Activated CD8-positive, alpha-beta memory T cell treated with anti-CD3 and anti-CD28 coated beads, Interleukin-2, amount 50 U/mL, for 4 hours (primary cell): ENCODE results near the gene SMURF1.

Experiments
- DNase-seq: peaks from one replicate; pipeline ENCODE4 v3.0.0-alpha.2; 2020

SMURF1 gene

DNA sequence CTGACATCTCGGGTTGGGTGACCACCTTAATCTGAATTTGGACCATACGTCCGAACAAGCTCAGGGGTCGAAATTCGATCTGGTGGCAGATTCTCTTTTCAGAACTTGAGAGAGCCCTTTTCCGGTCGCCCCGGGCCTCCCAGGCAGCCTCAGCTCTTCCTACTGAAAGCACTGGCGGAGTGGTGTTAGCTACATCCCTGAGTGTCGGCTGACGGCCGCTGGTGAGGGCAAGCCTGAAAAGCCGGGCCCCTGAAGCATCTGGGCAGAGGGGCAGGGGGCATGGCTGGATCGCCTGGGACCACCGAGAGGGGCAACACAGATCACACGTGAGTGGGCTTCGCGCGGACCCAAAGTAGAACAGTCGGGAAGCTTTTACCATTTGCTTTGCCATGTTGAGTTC is 116.1 kb downstream of the SMURF1 start:
- no peak for DNase-seq

DNA sequence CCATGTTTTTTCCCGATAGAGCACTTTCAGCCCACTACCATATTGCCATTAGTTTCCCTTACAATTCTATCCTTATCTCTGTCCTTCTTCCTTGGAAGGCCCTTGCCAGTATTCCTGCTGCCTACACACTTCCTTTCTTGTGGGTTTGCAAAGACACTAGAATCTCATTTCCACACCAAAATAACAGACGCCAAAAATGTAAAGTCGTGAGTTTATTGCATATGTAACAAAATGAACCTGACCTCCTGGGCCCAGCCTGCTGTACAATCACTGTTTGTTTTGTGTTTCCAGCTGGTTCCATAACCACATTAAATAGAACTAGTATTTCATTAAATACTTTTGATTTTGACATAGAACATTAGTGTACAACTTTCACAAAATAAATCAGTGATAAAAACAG is 116.7 kb downstream of the SMURF1 start:
- DNase-seq, result no peak

DNA sequence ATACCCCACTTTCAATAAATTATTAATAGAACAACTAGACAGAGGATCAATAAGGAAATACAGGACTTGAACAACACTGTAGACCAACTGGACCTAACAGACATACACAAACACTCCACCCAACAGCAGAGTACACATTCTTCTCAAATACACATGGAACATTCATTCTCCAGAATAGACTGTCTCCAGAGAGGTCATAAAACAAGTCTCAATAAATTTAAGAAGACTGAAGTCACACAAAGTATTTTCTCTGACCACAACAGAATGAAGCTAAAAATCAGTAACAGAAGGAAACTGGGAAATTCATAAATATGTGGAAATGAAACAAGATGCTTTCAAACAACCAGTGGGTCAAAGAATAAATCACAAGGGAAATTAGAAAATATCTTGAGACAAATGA is 119.8 kb downstream of the SMURF1 start:
- no peak for DNase-seq

DNA sequence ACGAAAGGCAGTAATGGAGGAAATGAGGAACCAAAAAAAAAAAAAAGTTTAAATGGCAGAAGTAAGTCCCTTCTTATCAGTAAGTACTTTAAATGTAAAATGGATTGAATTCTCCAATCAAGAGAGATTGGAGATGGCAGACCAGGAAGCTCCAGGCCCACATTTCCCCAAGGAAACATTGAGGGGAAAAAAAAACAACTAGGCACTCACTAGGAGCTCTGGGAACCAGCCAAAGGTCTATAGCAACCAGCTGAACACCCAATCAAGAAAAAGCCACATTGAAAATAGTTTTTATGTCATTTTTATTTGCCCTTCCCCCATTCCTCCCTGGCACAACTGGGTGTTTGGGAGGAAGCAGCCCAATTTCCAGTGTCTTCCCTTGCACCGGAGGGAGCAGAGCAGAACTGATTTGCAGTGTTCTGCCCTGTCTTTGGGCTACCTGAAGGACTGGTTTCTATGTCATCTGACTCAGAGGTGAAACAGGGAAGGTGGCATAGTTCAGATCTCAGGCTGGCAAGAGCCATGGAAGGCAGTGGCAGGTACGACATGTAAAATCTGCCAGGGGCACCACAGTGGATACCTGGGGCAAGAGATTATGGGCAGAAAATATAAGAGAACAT is 121.9 kb downstream of the SMURF1 start:
- no peak for DNase-seq

DNA sequence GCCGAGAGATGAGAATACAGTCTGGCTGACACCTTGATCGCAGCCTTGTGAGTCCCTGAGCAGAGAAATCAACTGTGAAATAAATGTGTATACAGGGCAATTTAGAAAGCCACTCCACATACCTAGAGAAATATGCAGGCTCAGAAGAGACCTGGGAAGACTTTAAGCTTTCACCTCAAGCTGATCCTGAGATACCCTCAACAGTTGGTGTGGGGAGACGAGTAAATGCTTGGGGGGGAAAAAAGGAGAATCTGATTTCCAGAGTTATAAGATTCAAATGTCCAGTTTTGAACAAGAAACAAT is 123.5 kb downstream of the SMURF1 start:
- no peak for DNase-seq

DNA sequence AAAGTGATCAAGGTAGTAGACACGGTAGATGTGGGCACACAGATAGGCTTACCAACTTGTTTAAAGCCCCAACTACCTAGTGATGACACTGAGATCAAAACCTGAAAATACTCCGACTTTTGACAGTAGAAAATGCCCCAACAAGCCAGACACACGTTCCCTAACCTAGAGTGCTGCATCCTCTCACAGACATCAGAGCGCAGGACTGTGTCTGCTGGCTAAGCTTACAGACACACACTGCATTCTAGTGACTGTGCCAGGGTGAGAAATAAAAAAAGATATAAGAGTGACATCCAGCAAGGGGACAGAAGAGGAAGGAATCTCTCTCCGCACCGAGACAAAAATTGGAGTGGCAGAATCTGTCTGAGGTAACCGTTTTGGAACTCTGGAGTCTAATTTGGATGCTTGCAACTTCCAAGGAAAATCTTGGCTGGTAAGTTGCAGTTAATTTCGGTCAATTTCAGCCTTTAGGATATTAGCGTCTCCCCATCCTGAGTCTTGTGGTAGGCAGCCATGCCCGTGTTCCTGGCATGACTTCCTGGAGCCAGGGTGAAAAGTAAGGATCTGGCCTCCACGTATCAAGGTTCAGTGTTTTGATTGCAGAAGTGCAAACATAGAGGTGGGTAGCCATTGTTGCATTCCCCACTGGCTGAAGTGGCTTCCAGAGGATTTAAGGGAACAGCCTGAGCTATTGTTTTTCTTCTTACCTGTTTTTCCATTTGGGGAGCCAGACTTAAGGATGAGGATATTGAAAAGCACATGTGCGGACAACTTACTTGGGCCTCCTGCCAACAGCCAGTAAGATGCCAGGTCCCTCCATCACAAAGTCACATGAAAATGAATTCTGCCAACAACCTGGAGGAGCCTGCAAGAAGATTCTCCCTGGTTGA is 124.1 kb downstream of the SMURF1 start:
- no peak for DNase-seq

DNA sequence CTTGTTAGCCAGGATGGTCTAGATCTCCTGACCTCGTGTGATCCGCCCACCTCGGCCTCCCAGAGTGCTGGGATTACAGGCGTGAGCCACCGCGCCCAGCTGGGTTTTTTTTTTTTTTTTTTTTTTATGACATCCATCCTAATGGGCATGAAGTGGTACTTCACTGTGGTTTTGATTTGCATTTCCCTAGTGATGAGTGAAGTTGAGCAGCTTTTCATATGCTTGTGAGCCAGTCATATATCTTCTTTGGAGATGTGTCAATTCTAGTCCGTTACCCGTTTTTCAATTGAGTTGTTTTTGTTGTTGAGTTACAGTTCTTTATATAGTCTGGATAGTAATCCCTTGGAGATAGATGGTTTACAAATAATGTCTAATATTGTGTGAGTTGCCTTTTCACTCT is 127.7 kb downstream of the SMURF1 start:
- DNase-seq, result no peak

DNA sequence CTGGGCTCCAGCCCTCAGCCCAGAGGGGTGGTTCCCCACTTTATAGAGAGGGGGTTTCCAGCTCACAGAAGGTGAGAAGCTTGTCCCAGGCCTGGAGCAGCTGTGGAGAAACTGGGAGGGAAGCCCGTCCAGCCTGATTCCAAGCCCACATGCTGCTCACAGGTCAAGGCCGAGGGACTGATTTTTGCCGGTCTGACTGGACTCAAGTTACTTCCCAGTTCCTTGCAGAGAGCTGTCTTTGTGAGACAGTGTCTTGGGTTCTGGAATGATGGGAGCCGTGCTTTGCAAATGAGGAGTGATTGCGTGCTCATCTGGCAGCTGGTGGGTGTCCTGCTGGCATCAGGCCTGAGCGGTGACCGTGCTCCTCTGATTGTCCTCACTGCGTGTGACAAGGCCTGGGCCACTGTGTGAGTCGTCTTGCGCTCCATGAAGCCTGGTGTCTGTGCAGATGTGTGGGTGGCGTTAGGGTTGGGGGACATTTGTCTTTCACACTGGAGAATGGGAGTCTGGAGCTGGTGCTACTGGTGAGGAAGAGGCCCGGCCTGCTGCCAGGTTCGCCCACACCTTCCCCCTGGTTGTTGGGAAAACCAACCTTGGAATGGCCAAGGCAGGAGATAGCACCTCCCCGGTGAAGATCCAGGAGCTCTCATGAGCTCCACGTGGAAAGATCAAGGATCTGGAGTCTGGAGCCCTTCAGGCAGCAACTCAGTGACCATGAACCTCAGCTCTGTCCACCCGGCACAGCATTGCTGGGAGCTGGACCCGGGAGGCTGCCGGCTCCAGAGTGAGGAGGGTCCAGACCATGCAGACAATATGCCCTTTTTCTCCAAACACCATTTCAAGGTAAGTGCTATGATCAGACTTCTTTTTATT is 129.6 kb downstream of the SMURF1 start:
- no peak for DNase-seq

DNA sequence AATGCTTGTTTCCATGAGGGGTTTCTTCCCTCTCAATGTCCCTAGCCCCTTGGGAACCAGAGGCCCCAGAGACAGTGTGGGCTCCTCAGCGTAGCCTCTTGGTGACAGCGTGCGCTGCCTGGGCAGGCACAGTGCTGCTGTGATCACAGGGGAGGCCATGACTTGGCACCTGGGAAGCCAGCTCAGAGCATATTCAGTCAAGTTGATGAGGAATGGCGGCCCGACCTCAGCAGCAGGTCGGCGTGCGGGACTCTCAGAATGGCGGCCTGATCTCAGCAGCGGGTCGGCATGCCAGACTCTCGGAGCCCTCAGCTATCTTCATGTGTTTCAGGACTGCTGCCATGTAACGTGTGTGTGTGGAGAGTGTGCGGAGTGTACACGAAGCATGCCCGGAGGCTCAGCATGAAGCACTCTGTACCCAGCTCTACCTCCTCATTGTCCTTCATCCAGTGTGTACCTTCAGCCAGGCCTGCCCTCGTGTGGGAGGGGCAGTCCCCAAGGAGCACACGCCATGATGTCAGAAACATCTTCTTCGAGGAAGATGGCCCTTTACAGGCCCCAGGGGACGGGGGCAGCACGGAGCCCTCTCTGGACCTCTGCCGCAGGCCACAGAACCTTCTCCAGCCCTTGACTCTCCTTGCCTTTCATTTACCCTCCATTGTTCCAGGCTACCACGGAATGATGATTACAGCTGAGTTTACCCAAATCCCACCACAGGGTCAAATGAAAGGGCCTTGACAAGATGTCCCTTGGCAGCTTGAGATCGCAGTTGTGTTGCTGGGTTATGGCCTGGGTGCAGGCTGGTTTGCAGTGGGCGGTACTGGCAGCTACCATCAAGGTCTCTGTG is 130.4 kb downstream of the SMURF1 start:
- DNase-seq, result no peak

DNA sequence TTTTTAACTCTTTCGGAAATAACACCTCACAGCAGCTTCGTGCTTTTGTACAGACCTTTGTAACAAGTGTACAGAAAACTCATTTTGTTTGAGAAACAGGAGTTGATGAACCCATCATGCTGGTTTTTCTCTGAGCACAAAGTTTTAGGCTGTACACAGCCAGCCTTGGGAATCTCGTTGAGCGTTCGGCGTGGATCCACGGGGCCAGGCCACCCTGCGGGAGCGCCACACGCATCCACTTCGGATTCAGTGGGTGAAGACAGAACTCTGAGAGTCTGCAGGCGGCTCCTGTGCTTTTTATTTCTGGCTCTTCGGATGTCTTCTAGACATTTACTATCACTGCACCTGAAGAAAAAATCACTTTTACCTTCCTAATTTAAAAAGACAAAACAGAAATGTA is 131.2 kb downstream of the SMURF1 start:
- DNase-seq, result no peak

DNA sequence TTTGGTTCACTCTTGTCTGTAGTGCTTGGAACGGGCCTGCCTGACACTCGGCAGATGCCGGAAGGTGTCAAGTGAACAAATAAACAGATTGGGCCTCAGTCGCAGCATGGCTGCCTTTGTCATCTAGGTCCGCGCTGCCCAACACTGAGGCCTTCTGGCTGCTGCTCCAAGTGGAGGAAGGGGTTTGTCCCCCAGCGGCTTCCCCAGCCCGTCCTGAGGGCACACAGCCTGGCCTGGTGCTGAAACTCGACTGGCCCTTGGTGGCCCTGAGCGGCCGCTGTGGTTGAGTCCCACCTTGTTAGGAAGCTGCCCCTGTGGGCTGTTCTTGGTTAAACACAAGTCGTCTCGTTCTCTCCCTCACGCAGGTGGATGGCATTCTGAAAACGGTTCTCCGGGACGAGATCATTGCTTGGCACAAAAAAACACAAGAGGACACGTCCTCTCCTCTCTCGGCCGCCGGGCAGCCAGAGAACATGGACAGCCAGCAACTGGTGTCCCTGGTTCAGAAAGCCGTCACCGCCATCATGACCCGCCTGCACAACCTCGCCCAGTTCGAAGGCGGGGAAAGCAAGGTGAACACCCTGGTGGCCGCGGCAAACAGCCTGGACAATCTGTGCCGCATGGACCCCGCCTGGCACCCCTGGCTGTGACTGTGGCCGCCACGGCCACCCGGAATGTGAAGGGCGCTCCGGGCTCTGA is 132.1 kb downstream of the SMURF1 start:
- DNase-seq, result no peak

DNA sequence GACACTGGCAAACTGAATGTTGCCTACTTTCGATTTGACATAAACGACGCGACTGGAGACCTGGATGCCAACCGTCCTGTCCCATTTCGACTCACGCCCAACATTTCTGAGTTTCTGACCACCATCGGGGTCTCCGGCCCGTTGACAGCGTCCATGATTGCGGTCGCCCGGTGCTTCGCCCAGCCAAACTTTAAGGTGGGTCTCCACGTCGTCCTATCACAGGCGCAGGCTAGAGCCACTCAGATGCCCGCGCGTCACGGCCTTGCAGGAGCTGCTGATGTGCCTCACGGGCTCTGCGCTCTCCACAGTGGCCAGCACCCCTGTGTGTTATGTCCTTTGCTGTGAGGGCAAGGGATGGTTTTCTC is 132.6 kb downstream of the SMURF1 start:
- DNase-seq, result no peak

DNA sequence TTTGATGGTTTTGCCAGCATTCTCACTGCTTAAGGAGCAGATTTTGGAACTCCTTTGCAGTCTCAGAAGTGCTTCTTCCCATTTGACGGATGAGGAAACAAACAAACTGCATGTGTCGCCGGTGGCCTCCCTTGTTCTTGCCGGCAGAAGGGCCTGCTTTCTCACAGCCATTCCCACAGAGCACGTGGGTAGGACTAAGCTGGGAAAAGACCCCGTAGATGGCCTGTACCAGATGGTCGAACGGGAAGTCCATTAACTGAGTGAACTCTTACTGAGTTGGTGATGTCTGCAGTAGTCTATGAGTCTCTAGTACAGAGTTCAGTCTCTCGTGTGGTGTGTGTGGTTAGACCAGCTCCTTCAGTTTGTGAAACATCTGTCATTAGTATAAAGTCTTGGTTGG is 133.6 kb downstream of the SMURF1 start:
- DNase-seq, result no peak

DNA sequence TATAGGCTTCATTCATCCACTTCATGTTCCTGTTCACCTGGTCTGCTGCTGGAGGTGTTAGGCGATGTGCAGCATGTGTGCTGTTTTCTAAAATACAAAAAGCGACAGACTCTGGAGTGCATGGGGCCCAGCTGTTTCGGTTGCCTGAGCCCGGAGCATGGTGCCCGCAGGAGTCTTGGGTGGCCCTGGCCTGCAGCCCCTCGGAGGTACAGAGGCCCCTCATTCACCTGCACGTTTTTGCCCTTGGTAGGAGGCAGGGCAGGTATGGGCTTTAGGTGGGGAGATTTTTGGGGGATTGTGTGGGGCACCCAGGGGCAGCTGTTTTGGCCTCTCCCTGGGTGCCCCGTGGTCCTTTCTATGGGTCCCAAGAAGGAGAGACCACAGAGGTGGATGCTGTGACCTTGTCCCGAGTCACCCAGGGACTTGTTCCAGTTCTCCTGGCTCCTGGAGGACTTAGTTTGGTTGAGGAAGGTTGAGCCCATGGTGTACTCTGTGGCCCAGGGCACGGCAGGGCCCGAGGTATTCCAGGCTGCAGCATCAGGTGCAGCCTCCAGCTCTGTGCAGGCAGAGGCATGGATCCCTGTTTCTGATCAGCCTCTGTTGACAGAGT is 134.9 kb downstream of the SMURF1 start:
- no peak for DNase-seq

DNA sequence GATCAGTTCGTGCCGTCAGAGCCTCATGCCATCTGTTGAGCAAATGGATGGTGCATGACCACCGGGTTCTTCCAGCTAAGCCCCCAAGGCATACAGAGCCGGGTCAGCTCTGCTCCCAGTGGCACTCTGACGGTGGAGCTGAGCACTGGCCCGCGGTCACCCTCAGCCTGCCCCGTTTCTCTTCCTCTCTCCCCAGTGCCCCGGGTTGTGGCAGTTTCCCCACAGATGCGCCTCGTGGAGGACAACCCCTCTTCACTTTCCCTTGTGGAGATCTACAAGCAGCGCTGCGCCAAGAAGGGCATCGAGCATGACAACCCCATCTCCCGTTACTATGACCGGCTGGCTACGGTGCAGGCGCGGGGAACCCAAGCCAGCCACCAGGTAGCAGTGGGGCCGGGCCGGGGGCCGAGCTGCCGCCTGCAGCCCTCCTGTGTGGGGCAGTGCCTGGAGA is 135.7 kb downstream of the SMURF1 start:
- no peak for DNase-seq

DNA sequence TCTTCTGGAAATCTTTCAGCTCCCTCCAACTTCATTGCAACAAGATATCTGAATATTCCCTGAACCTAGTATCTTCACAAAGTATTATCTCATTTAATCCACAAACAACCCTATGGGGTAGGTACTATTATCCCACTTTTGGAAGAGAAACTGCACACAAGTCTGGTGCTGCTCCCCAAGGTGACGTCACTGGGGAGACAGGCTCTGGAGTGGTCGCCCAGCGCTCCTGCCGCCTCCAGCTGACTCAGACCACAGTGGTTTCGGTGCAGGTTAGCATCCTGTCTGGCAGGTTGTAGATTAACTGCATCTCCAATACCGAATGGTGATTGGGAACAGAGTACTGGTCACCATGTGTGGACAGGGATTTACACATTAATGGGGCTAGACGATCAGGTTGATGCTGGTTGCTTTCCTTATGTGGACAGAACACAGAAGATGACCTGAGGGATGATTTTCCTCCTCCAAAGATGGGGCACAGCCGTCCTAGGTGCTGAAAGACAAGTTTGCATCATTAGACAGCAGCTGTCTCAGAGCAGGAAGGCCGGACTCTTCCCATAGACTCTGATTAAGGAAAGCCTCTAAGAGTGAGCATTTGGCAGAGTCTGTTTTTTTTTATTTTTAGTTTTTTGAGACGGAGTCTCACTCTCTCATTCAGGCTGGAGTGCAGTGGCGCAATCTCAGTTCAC is 137.0 kb downstream of the SMURF1 start:
- DNase-seq, result no peak

DNA sequence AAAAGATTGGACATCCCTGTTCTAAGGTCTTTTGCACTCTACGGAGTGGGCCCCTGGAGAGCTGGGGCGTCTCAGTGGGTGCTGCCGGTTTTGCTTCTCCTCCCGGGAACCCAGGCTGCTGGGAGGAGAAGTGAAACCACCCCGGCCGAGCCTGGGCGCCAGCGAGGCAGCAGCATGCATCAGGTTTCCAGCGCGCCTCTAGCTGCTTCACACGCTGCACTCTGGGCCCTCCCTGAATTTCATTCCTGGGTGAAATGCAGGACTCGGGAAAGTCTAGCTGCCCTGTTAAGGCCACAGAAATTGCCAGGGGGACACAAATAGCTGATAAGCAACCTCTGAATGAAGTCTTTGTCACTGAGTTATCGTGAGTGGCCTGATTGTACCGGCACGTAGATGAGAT is 138.1 kb downstream of the SMURF1 start:
- no peak for DNase-seq

DNA sequence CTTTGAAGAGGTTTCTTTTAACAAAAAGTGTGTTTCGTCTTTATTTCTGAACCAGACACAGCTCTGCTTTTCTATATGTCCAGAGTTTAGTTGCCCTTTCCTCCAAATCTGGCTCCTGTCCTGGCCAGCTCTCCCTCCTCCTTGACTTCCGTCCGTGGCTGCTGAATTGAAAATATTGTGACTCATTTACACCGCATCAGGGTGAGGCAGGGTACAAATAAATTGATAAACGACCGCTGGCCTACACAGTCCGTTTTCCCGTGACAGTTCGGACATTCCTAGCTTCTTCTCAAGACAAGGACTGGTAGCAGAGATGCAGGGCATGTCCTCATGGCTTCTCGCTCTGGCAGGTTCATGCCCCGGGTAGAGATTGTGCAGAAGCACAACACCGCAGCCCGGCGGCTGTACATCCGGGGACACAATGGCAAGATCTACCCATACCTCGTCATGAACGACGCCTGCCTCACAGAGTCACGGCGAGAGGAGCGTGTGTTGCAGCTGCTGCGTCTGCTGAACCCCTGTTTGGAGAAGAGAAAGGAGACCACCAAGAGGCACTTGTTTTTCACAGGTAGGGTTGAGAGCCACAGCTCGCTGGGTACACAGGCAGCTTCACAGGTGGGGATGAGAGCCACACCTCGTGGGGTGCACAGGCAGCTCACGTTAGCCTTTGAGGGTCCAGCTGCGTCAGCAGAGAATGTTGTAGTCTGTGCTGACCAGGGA is 139.0 kb downstream of the SMURF1 start:
- DNase-seq, result no peak

DNA sequence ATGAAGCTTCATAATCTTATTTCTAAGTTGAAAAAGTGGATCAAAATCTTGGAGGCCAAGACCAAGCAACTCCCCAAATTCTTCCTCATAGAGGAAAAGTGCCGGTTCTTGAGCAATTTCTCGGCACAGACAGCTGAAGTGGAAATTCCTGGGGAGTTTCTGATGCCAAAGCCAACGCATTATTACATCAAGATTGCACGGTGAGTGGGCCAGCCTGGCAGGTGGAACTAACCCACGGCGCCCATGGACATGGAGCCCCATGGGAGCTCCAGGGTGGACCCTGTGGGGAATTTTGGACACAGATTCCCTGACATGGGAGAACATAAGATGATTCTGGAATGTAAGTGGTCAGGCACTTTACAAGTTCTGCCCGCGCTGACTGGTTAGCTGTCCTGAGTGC is 139.7 kb downstream of the SMURF1 start:
- DNase-seq, result no peak

DNA sequence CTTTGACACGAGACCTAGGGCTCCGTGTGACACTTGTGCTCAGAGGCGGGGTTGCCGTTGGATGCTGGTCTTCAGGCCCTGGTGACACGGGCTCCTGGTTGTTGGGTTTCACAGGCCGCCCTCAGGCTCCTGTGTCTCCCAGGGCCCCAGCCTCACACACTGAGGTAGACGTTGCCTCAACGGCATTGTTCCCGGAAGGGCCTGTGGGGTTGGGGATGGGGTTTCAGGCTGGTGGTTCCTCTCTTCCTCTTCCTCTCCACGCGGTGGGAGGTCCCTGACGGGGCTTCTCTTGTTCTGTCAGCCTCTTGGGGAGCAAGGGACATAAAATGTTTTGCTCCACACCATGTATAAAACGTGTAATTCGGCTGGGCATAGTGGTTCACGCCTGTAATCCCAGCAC is 140.5 kb downstream of the SMURF1 start:
- no peak for DNase-seq

DNA sequence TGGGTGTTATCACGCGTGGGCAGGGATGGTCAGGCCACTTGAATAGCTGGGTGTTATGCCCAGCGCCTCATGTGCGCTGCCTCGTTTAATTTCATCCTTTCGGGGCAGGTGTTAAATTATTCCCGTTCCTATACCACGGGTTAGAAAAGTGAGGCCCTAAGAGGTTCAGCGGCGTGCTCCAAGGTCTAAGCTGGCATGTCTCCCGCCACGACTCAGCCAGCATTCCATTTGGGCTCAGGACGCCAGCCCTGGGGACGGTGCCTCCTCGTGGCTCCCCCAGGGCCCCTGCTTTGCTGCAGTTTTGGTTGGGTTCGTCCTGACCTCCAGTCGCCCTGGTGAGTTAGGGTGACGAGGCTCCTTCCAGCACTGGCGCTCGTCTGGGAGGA is 141.1 kb downstream of the SMURF1 start:
- no peak for DNase-seq
